K562 (cell line): Measurements from ENCODE around the gene TXNDC9. TPM values are rescaled to one million over a fixed set of nuclear protein-coding genes. Genes with fewer than 3 reads are reported as not detected.
A peak's percentile ranks its signal among the peaks of the same experiment; 100 is the strongest.

Source experiments
- ARNT ChIP-seq, 2 experiments: fragments of 450-650 bp; IDR thresholded peaks; 2 replicates each; pipeline ENCODE4 v1.6.1; 2016; ENCODE audit warnings: mild to moderate bottlenecking in 1 of 2
- BHLHE40 ChIP-seq: IDR thresholded peaks from 2 replicates; pipeline ENCODE4 v1.6.1; 2011; ENCODE audit warnings: low read length, improper control_type of control experiment
- BRF2 ChIP-seq: IDR thresholded peaks from 3 replicates; pipeline ENCODE4 v1.6.1; 2011; ENCODE audit warnings: borderline replicate concordance, mild to moderate bottlenecking; ENCODE audit not compliant: insufficient read length, insufficient read depth
- GATAD2A ChIP-seq: fragments of 450-650 bp; IDR thresholded peaks from 2 replicates; pipeline ENCODE4 v1.6.1; 2017
- GTF2A2 ChIP-seq: IDR thresholded peaks from 2 replicates; pipeline ENCODE4 v1.6.1; 2016; ENCODE audit warnings: mild to moderate bottlenecking, missing genetic modification characterization, missing compliant biosample characterization
- HEY1 ChIP-seq: fragments of 250-450 bp; sonication (Bioruptor Pico); IDR thresholded peaks from 2 replicates; pipeline ENCODE4 v1.5.0; 2020; ENCODE audit warnings: mild to moderate bottlenecking, moderate library complexity, borderline replicate concordance
- HMG20A ChIP-seq: fragments of 450-650 bp; formaldehyde crosslinking; conservative IDR thresholded peaks from 2 replicates; pipeline ENCODE4 v1.4.0; 2020; ENCODE audit warnings: mild to moderate bottlenecking, mixed read lengths
- HNRNPLL ChIP-seq: fragments of 200-400 bp; formaldehyde crosslinking; IDR thresholded peaks from 2 replicates; pipeline ENCODE4 v1.6.1; 2017; ENCODE audit warnings: low read length, low read depth, mild to moderate bottlenecking; ENCODE audit not compliant: poor library complexity, severe bottlenecking
- KAT2B ChIP-seq: IDR thresholded peaks from one replicate; pipeline ENCODE4 v1.6.1; 2012; ENCODE audit warnings: low read depth, mild to moderate bottlenecking, control low read depth, inconsistent platforms, low read length, moderate library complexity
- MAX ChIP-seq: sonication (generic); formaldehyde crosslinking; IDR thresholded peaks from 2 replicates; pipeline ENCODE4 v1.9.0; 2022; ENCODE audit warnings: mild to moderate bottlenecking, missing genetic modification reagents
- MBD2 ChIP-seq: sonication (generic); IDR thresholded peaks from 2 replicates; pipeline ENCODE4 v1.6.1; 2016; ENCODE audit warnings: low read depth, borderline replicate concordance
- MEF2D ChIP-seq: conservative IDR thresholded peaks from 2 replicates; pipeline ENCODE4 v1.6.1; 2016; ENCODE audit warnings: low read depth, missing genetic modification characterization, missing compliant biosample characterization
- NFATC3 ChIP-seq: fragments of 450-650 bp; IDR thresholded peaks from 2 replicates; pipeline ENCODE4 v1.6.1; 2017; ENCODE audit warnings: mild to moderate bottlenecking
- NONO ChIP-seq, 2 experiments: fragments of 200-400 bp in 1 of 2; fragments of 450-650 bp in 1 of 2; formaldehyde crosslinking in 1 of 2; IDR thresholded peaks; 2 replicates each; pipeline ENCODE4 v1.6.1; 2017; ENCODE audit warnings: low read depth in 2 of 2, mild to moderate bottlenecking in 2 of 2, moderate library complexity in 2 of 2, low read length in 1 of 2
- NUFIP1 ChIP-seq: fragments of 450-650 bp; IDR thresholded peaks from 2 replicates; pipeline ENCODE4 v1.6.1; 2018; ENCODE audit not compliant: partially characterized antibody
- PTRF ChIP-seq: fragments of 450-650 bp; IDR thresholded peaks from 2 replicates; pipeline ENCODE4 v1.6.1; 2016; ENCODE audit warnings: mild to moderate bottlenecking, missing genetic modification characterization, missing compliant biosample characterization
- RBBP5 ChIP-seq: fragments of 200-600 bp; sonication (generic); IDR thresholded peaks from 2 replicates; pipeline ENCODE4 v1.6.1; 2012; ENCODE audit warnings: borderline replicate concordance, mild to moderate bottlenecking, low read length, control low read depth, inconsistent platforms; ENCODE audit not compliant: insufficient read depth, poor library complexity, severe bottlenecking
- SP1 ChIP-seq: sonication (generic); formaldehyde crosslinking; IDR thresholded peaks from 2 replicates; pipeline ENCODE4 v1.8.1; 2022; ENCODE audit warnings: mild to moderate bottlenecking, missing genetic modification reagents
- SREBF1 ChIP-seq: fragments of 150-350 bp; IDR thresholded peaks from 2 replicates; pipeline ENCODE4 v1.6.1; 2014; ENCODE audit warnings: antibody characterized with exemption, low read depth, low read length, borderline replicate concordance
- SREBF2 ChIP-seq: sonication (generic); formaldehyde crosslinking; IDR thresholded peaks from 2 replicates; pipeline ENCODE4 v1.4.0; 2020; ENCODE audit warnings: mild to moderate bottlenecking, missing genetic modification reagents
- XRCC5 ChIP-seq: fragments of 200-400 bp; formaldehyde crosslinking; IDR thresholded peaks from 2 replicates; pipeline ENCODE4 v1.6.1; 2017; ENCODE audit warnings: low read depth, mild to moderate bottlenecking, low read length
- ZBED1 ChIP-seq: IDR thresholded peaks from 2 replicates; pipeline ENCODE4 v1.6.1; 2014
- ZFPM2 ChIP-seq: fragments of 250-450 bp; sonication (Bioruptor Pico); IDR thresholded peaks from 2 replicates; pipeline ENCODE4 v1.5.1; 2022; ENCODE audit warnings: mild to moderate bottlenecking
- ZNF354B ChIP-seq: fragments of 250-450 bp; sonication (Bioruptor Pico); IDR thresholded peaks from 2 replicates; pipeline ENCODE4 v1.4.0; 2020
- ZNF79 ChIP-seq: fragments of 250-450 bp; sonication (Bioruptor Pico); IDR thresholded peaks from 2 replicates; pipeline ENCODE4 v1.4.0; 2020; ENCODE audit warnings: low read depth, mild to moderate bottlenecking, moderate library complexity
- polyA plus RNA-seq, 8 experiments: library from polyadenylated mRNA; depleted of rRNA in 4 of 8; stranded (reverse) in 5 of 8; unstranded in 3 of 8; fragments of >200 nt; fragmentation: Nextera tagmentation in 2 of 8; fragmentation: Illumina TruSeq in 1 of 8; extraction: Ambion mirVana in 2 of 8; extraction: Trizol in 1 of 8; gene quantifications; 2 replicates each; pipeline versions ENCODE4 v1.2.1 to v1.2.3, GENCODE V29; 2011 to 2014; ENCODE audit warnings: inconsistent platforms in 1 of 8, missing spikeins in 1 of 8
- total RNA-seq, 7 experiments: library from RNA; depleted of rRNA in 6 of 7; stranded (reverse); fragments of >200 nt in 6 of 7; fragmentation: Illumina TruSeq in 2 of 7; extraction: Trizol in 2 of 7; gene quantifications; 2 replicates each; pipeline versions ENCODE4 v1.2.1 to v1.2.3, GENCODE V29; 2011 to 2021; ENCODE audit warnings: low replicate concordance in 1 of 7
- TF ChIP-seq, protein P1 (sequence below), 2 experiments: IDR thresholded peaks in 1 of 2; conservative IDR thresholded peaks in 1 of 2; 2 replicates each; pipeline ENCODE4 v1.6.1; 2016; ENCODE audit warnings: low read depth in 2 of 2, mild to moderate bottlenecking in 1 of 2, missing compliant biosample characterization in 1 of 2, missing genetic modification characterization in 1 of 2, moderate library complexity in 1 of 2

The TXNDC9 gene
- total and polyA plus RNA-seq, 9 of the 15 experiments (the other 6 are each of a cell fraction or from before 2014, with no cell fraction given): 37.5 to 211 (median 65.5) TPM

GRCh38 chr2:99337113-99338028 lies 1.2 kb upstream of the TXNDC9 start, which contains the start of gene EIF5B (continued):
- TF ChIP-seq BRF2 (no peak), GATAD2A (no peak), HEY1 (CRISPR knock-in tag) (no peak), BHLHE40 (peak; percentile 48), ZFPM2 (CRISPR knock-in tag) (no peak), RBBP5 (peak; percentile 85), MEF2D (tag) (no peak), ZNF79 (CRISPR knock-in tag) (no peak), SREBF1 (no peak), MBD2 (peak; percentile 47; the same call in 1 of the 2 replicates), KAT2B (peak; percentile 90), NONO (IDR thresholded peaks at IDR 0.05; ENCODE audit: low read depth in 2 of 2, low read length in 1 of 2) (no peak), ARNT (IDR thresholded peaks at IDR 0.05) (no peak), SP1 (CRISPR knock-in tag) (0 out of 2 replicates have a peak, but pooled peaks have one; percentile 38), MAX (peak; percentile 92), ZNF354B (CRISPR knock-in tag) (no peak), NFATC3 (no peak), GTF2A2 (no peak), XRCC5 (peak; percentile 64; the same call in 1 of the 2 replicates), HMG20A (CRISPR knock-in tag) (no peak), NUFIP1 (no peak), ZBED1 (no peak), SREBF2 (no peak), HNRNPLL (peak; percentile 34), PTRF (tag) (no peak)
- TF ChIP-seq, protein P1, sequence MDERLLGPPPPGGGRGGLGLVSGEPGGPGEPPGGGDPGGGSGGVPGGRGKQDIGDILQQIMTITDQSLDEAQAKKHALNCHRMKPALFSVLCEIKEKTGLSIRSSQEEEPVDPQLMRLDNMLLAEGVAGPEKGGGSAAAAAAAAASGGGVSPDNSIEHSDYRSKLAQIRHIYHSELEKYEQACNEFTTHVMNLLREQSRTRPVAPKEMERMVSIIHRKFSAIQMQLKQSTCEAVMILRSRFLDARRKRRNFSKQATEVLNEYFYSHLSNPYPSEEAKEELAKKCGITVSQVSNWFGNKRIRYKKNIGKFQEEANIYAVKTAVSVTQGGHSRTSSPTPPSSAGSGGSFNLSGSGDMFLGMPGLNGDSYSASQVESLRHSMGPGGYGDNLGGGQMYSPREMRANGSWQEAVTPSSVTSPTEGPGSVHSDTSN (CRISPR knock-in tag; IDR thresholded peaks at IDR 0.05; ENCODE audit: low read depth): no peak
- TF ChIP-seq, protein P1 (tag; conservative IDR thresholded peaks at IDR 0.05; ENCODE audit: low read depth): no peak
